ENCODE data around the gene CDC25C.

CDC25C gene

GRCh38 chr5:138331449-138332368 is at the start of gene CDC25C:
Gene CDC25C (minus strand): TSS chr5:138331804. CDS start chr5:138331180, 624 bp downstream.
- Histone ChIP-seq H3K27me3 (replicated peaks; ENCODE audit: control insufficient read depth, insufficient read depth, low read length) (no peaks in the 10 kb centered on the region), H3K4me3 (replicated peaks; ENCODE audit: low read depth, low read length) (peak within 1 kb of the TSS; percentile 88), H3K36me3 (ENCODE audit: control insufficient read depth, insufficient read depth, low read length) (no peaks in the 10 kb centered on the region; the same call in 1 of the 2 replicates)
- peak; percentile 97 for DNase-seq (ENCODE audit: extremely low read depth, insufficient read length)
- no peak for TF ChIP-seq CTCF (IDR thresholded peaks at IDR 0.05; ENCODE audit: insufficient read depth, low read length, poor library complexity, severe bottlenecking)

- Histone ChIP-seq H3K36me3 (ENCODE audit: control insufficient read depth, insufficient read depth, low read length) (peaks cover 1% of the 10 kb centered on the region), H3K4me3 (replicated peaks; ENCODE audit: low read depth, low read length) (no peak overlapping the region), H3K27me3 (replicated peaks; ENCODE audit: control insufficient read depth, insufficient read depth, low read length) (no peaks in the 10 kb centered on the region)
- no peak for TF ChIP-seq CTCF (IDR thresholded peaks at IDR 0.05; ENCODE audit: insufficient read depth, low read length, poor library complexity, severe bottlenecking)
- DNase-seq (ENCODE audit: extremely low read depth, insufficient read length), result no peak
Observed at GRCh38 chr5:138372653-138373052, 41.0 kb upstream of the CDC25C start.

GRCh38 chr5:138372225-138372624 is 40.6 kb upstream of the CDC25C start:
- H3K27me3 ChIP-seq (replicated peaks; ENCODE audit: control insufficient read depth, insufficient read depth, low read length), result no peaks in the 10 kb centered on the region
- H3K36me3 ChIP-seq (ENCODE audit: control insufficient read depth, insufficient read depth, low read length), result no peaks in the 10 kb centered on the region; the same call in 1 of the 2 replicates
- no peak for DNase-seq (ENCODE audit: extremely low read depth, insufficient read length)
- no peak overlapping the region for H3K4me3 ChIP-seq (replicated peaks; ENCODE audit: low read depth, low read length)
- TF ChIP-seq CTCF (IDR thresholded peaks at IDR 0.05; ENCODE audit: insufficient read depth, low read length, poor library complexity, severe bottlenecking), result no peak

GRCh38 chr5:138371454-138371853 is 39.9 kb upstream of the CDC25C start:
- no peak for TF ChIP-seq CTCF (IDR thresholded peaks at IDR 0.05; ENCODE audit: insufficient read depth, low read length, poor library complexity, severe bottlenecking)
- H3K36me3 ChIP-seq (ENCODE audit: control insufficient read depth, insufficient read depth, low read length), result no peaks in the 10 kb centered on the region; the same call in 1 of the 2 replicates
- no peaks in the 10 kb centered on the region for H3K27me3 ChIP-seq (replicated peaks; ENCODE audit: control insufficient read depth, insufficient read depth, low read length)
- DNase-seq (ENCODE audit: extremely low read depth, insufficient read length), result no peak
- H3K4me3 ChIP-seq (replicated peaks; ENCODE audit: low read depth, low read length), result no peak overlapping the region

GRCh38 chr5:138370537-138370936 is 38.9 kb upstream of the CDC25C start:
- Histone ChIP-seq H3K36me3 (ENCODE audit: control insufficient read depth, insufficient read depth, low read length) (no peaks in the 10 kb centered on the region; the same call in 1 of the 2 replicates), H3K27me3 (replicated peaks; ENCODE audit: control insufficient read depth, insufficient read depth, low read length) (no peaks in the 10 kb centered on the region), H3K4me3 (replicated peaks; ENCODE audit: low read depth, low read length) (no peak overlapping the region)
- TF ChIP-seq CTCF (IDR thresholded peaks at IDR 0.05; ENCODE audit: insufficient read depth, low read length, poor library complexity, severe bottlenecking), result no peak
- DNase-seq (ENCODE audit: extremely low read depth, insufficient read length), result no peak
